D721Med (cell line): ENCODE data around the gene RHBDD2.
"Not testable (repeated sequence)": the region's sequence is repeated elsewhere in the genome, so short reads cannot be mapped to it uniquely, and the experiment has no call there.

Experiments
- DNase-seq: peaks from one replicate; pipeline ENCODE4 v3.0.0; 2011; ENCODE audit warnings: low spot score; ENCODE audit not compliant: insufficient read length
- FAIRE-seq: peaks from 2 replicates; lab custom pipeline; 2011; peaks lifted over from hg19 to GRCh38; lab: Jason Lieb, UNC
- TF ChIP-seq, protein P1 (sequence below): IDR thresholded peaks from 2 replicates; pipeline ENCODE4 v1.5.1; 2012; ENCODE audit warnings: mild to moderate bottlenecking, control low read depth; ENCODE audit not compliant: insufficient read depth; ENCODE audit errors: missing control alignments

Gene RHBDD2

GRCh38 chr7:75867390-75867717, 11.5 kb upstream of the RHBDD2 start:
- FAIRE-seq (no peak), DNase-seq (no peak)

DNA sequence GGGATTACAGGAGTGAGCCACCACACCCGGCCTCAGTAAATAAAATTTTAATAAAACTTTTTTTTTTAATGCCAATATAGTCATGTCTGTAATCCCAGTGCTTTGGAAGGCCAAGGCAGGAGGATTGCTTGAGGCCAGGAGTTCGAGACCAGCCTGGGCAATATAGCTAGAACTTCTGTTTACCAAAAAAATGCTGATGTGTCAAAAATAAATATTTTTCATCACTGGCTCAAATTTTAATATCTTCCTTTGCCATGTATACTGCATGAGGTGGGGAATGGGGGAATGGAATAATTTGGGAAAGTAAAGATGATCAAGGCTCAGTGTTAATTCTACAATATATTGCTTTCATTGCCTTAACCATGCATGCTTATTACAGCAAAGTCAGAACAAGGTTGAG, 10.7 kb upstream of the RHBDD2 start:
- TF ChIP-seq, protein P1, sequence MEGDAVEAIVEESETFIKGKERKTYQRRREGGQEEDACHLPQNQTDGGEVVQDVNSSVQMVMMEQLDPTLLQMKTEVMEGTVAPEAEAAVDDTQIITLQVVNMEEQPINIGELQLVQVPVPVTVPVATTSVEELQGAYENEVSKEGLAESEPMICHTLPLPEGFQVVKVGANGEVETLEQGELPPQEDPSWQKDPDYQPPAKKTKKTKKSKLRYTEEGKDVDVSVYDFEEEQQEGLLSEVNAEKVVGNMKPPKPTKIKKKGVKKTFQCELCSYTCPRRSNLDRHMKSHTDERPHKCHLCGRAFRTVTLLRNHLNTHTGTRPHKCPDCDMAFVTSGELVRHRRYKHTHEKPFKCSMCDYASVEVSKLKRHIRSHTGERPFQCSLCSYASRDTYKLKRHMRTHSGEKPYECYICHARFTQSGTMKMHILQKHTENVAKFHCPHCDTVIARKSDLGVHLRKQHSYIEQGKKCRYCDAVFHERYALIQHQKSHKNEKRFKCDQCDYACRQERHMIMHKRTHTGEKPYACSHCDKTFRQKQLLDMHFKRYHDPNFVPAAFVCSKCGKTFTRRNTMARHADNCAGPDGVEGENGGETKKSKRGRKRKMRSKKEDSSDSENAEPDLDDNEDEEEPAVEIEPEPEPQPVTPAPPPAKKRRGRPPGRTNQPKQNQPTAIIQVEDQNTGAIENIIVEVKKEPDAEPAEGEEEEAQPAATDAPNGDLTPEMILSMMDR = no peak
- FAIRE-seq (no peak), DNase-seq (no peak)

More at GRCh38 chr7:75867390-75867717, 11.5 kb upstream of the RHBDD2 start:
- TF ChIP-seq, protein P1 = no peak

DNA sequence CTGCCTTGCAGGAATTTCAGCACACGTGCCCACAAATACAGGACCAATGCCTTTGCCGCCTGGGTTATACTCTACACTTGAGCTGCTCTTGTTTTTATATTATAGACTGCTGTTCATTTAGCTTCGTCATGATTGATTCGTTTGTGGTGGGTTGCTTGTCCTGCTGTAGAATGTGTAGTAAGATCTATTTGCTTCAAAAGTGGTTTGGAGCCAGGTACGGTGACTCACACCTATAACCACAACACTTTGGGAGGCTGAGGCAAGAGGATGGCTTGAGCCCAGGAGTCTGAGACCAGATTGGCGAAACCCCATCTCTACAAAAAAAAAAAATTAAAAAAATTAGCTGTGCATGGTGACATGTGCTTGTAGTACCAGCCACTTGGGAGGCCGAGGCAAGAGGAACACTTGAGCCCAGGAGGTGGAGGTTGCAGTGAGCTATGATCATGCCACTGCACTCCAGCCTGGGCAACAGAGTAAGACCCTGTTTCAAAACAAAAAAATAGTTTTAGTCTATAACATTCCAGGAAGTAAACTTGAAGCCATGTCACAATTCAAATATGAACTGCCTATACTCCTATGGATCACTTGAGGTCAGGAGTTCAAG, 9.0 kb upstream of the RHBDD2 start:
- FAIRE-seq (no peak), DNase-seq (no peak)
- TF ChIP-seq, protein P1 = no peak

DNA sequence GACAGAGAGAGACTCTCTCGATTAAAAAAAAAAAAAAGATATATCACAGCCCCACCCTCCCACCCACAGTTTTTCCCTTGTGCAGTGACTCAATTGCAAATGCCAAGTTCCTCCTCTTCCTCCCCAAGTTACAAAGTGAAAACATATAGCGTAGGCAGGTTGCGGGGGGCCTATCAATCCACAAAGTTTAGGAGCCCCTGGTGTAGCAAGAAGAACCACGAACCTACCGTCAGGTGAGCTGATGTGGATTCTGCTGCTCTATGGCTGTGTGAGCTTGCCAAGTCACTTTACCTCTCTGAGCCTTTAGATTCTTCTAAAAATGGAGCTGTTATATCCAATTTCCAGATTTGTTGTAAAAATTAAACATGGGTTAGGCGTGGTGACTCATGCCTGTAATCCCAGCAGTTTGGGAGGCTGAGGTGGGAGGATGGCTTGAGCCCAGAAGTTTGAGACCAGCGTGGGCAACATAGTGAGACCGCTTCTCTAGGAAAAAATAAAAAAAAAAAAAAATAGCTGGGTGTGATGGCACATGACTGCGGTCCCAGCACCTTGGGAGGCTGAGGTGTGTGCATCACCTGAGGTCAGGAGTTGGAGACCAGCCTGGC, 8.2 kb upstream of the RHBDD2 start:
- DNase-seq (no peak), FAIRE-seq (no peak)
- TF ChIP-seq, protein P1 = no peak

DNA sequence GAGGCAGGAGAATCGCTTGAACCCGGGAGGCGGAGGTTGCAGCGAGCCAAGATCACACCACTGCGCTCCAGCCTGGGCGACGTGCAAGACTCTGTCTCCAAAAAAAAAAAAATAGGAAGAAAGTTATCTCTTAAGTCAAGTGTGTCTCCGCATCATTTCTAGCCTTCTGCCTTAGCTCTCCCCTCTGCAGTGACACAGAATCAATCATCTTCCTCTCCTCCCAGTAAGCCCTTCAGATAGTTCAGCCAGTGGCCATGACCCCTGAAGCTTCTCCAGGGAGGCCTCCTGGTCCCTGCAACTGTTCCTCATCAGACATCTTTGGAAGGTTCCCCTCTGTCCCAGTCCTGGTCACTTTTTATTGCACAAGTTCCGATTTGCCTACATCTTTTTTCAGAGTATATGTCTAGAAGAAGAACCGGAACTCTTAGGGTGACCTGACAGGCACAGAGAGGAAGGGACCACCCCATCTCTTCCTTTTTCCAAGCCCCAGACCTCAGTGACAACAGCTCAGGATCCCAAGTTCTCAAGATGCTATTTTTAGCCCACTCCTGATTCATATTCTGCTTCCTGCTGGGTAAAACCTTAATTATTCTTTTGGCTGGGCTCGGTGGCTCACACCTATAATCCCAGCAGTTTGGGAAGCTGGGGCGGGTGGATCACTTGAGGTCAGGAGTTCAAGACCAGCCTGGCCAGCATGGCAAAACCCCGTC, 6.6 kb upstream of the RHBDD2 start:
- no peak for DNase-seq
- TF ChIP-seq, protein P1 = no peak
- FAIRE-seq = no peak

DNA sequence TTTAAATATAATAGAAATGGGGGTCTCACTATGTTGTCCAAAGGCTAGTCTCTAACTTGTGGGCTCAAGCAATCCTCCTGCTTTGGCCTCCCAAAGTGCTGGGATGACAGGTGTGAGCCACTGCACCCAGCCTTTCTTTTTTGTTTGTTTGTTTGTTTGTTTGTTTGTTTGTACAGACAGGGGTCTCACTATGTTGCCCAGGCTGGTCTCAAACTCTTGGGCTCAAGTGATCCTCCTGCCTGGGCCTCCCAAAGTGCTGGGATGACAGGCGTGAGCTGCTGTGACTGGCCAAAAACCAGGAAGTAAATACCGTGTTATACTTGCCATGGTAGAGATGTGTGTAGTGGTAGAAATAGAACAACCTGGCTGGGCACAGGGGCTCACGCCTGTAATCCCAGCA, 4.7 kb upstream of the RHBDD2 start:
- not testable (repeated sequence) for DNase-seq, FAIRE-seq

GRCh38 chr7:75875113-75876080, 3.4 kb upstream of the RHBDD2 start:
- no peak for FAIRE-seq
- DNase-seq = no peak
- TF ChIP-seq, protein P1 = no peak
